H1 (cell line): ENCODE results near the gene ANKS1B. TPM values are rescaled to one million over a fixed set of nuclear protein-coding genes. Genes with fewer than 3 reads are reported as not detected.
A peak's percentile ranks its signal among the peaks of the same experiment; 100 is the strongest.

Source experiments
- CTCF ChIA-PET: fragments of 300-600 bp; sonication (Branson Sonifier 250); formaldehyde crosslinking; loops from one replicate; lab custom pipeline; 2021; ENCODE audit not compliant: partially characterized antibody; lab: Charles Lee
- POLR2A ChIA-PET: fragments of 300-600 bp; sonication (Branson Sonifier 250); formaldehyde crosslinking; loops from one replicate; lab custom pipeline; 2021; ENCODE audit warnings: inconsistent platforms; ENCODE audit not compliant: partially characterized antibody; lab: Charles Lee
- DNase-seq, 2 experiments: peaks; one replicate each; pipeline versions ENCODE4 v3.0.0 to v3.0.0-alpha.2; 2010 to 2022; ENCODE audit warnings: low spot score in 2 of 2, low read depth in 1 of 2, mixed read lengths in 1 of 2
- FAIRE-seq: peaks from 2 replicates; lab custom pipeline; 2011; peaks lifted over from hg19 to GRCh38; lab: Jason Lieb, UNC
- H2AFZ ChIP-seq: 2 replicates; pipeline ENCODE4 v1.8.1; 2012; ENCODE audit warnings: low read length, inconsistent platforms
- H2AK5ac ChIP-seq: 2 replicates; pipeline ENCODE4 v1.6.1; 2013; ENCODE audit warnings: low read depth, low read length
- H2BK120ac ChIP-seq: replicated peaks from 2 replicates; pipeline ENCODE3; 2013; ENCODE audit warnings: low read depth, low read length, inconsistent platforms
- H2BK12ac ChIP-seq: 2 replicates; pipeline ENCODE4 v1.6.1; 2013; ENCODE audit warnings: low read depth, low read length
- H2BK15ac ChIP-seq: 2 replicates; pipeline ENCODE4 v1.6.1; 2013; ENCODE audit warnings: low read length
- H2BK20ac ChIP-seq: 2 replicates; pipeline ENCODE4 v1.6.1; 2013; ENCODE audit warnings: low read length
- H2BK5ac ChIP-seq: 2 replicates; pipeline ENCODE4 v1.6.1; 2013; ENCODE audit warnings: low read depth, low read length
- H3K14ac ChIP-seq: 2 replicates; pipeline ENCODE4 v1.6.1; 2013; ENCODE audit warnings: inconsistent platforms; ENCODE audit not compliant: insufficient read length
- H3K18ac ChIP-seq: 2 replicates; pipeline ENCODE4 v1.6.1; 2013; ENCODE audit warnings: low read length; ENCODE audit errors: extremely low read depth
- H3K23ac ChIP-seq: 2 replicates; pipeline ENCODE4 v1.6.1; 2013; ENCODE audit warnings: inconsistent platforms; ENCODE audit not compliant: insufficient read length
- H3K23me2 ChIP-seq: 2 replicates; pipeline ENCODE4 v1.6.1; 2013; ENCODE audit warnings: low read depth, low read length
- H3K27ac ChIP-seq: 2 replicates; pipeline ENCODE4 v1.6.1; 2011; ENCODE audit warnings: low read depth, low read length, inconsistent platforms
- H3K27me3 ChIP-seq, 4 experiments: replicated peaks in 1 of 4; 1 replicate in 1 of 4; 2 replicates in 3 of 4; pipeline versions ENCODE4 v1.6.1 to v1.8.1; 2011 to 2013; ENCODE audit warnings: low read length in 3 of 4, mild to moderate bottlenecking in 3 of 4, inconsistent platforms in 2 of 4, mixed read lengths in 2 of 4, moderate library complexity in 1 of 4; ENCODE audit not compliant: control insufficient read depth in 3 of 4, insufficient read depth in 3 of 4; ENCODE audit errors: extremely low read depth in 1 of 4
- H3K36me3 ChIP-seq, 4 experiments: 2 replicates each; pipeline versions ENCODE4 v1.6.1 to v1.8.1; 2011 to 2013; ENCODE audit warnings: mild to moderate bottlenecking in 4 of 4, low read length in 3 of 4, moderate library complexity in 2 of 4, control low read depth in 1 of 4, inconsistent platforms in 1 of 4; ENCODE audit not compliant: insufficient read depth in 4 of 4, control insufficient read depth in 2 of 4
- H3K4ac ChIP-seq: replicated peaks from 2 replicates; pipeline ENCODE3; 2013; ENCODE audit warnings: low read length, low read depth, mixed read lengths, inconsistent platforms; ENCODE audit not compliant: insufficient read length
- H3K4me1 ChIP-seq, 4 experiments: replicated peaks in 1 of 4; 1 replicate in 1 of 4; 2 replicates in 3 of 4; pipeline versions ENCODE4 v1.6.1 to v1.8.1; 2011 to 2013; ENCODE audit warnings: low read length in 3 of 4, inconsistent platforms in 2 of 4, mixed read lengths in 1 of 4; ENCODE audit not compliant: insufficient read depth in 4 of 4, control insufficient read depth in 3 of 4
- H3K4me2 ChIP-seq, 2 experiments: 2 replicates each; pipeline versions ENCODE4 v1.6.1 to v1.8.1; 2011 to 2013; ENCODE audit warnings: low read depth in 2 of 2, low read length in 2 of 2, control low read depth in 1 of 2, inconsistent platforms in 1 of 2, mild to moderate bottlenecking in 1 of 2; ENCODE audit not compliant: insufficient read depth in 1 of 2
- H3K4me3 ChIP-seq, 4 experiments: fragments of 200-600, 300-600 bp in 1 of 4; sonication (generic), shearing (Covaris generic), sonication (Bioruptor Twin) in 1 of 4; 2 replicates each; pipeline versions ENCODE4 v1.5.1 to v1.8.1; 2011 to 2016; ENCODE audit warnings: low read length in 4 of 4, low read depth in 3 of 4, control low read depth in 2 of 4, inconsistent platforms in 2 of 4, mild to moderate bottlenecking in 2 of 4, mixed read lengths in 1 of 4, moderate library complexity in 1 of 4; ENCODE audit not compliant: insufficient read depth in 2 of 4; ENCODE audit errors: extremely low read depth in 1 of 4
- H3K56ac ChIP-seq: replicated peaks from 2 replicates; pipeline ENCODE3; 2013; ENCODE audit warnings: low read depth, mild to moderate bottlenecking, mixed read lengths, low read length, inconsistent platforms; ENCODE audit not compliant: insufficient read length
- H3K79me1 ChIP-seq: 2 replicates; pipeline ENCODE4 v1.6.1; 2013; ENCODE audit warnings: low read depth, low read length, control low read depth
- H3K79me2 ChIP-seq, 2 experiments: 2 replicates each; pipeline versions ENCODE4 v1.6.1 to v1.8.1; 2012 to 2013; ENCODE audit warnings: low read length in 2 of 2, mild to moderate bottlenecking in 2 of 2, inconsistent platforms in 1 of 2; ENCODE audit not compliant: insufficient read depth in 2 of 2, control insufficient read depth in 1 of 2
- H3K9ac ChIP-seq, 4 experiments: replicated peaks in 1 of 4; 1 replicate in 1 of 4; 2 replicates in 3 of 4; pipeline versions ENCODE4 v1.6.1 to v1.8.1; 2011 to 2013; ENCODE audit warnings: low read depth in 3 of 4, low read length in 3 of 4, control low read depth in 2 of 4, mild to moderate bottlenecking in 2 of 4, moderate library complexity in 2 of 4, inconsistent platforms in 1 of 4; ENCODE audit errors: extremely low read depth in 1 of 4
- H3K9me3 ChIP-seq, 2 experiments: 2 replicates each; pipeline versions ENCODE4 v1.6.1 to v1.8.1; 2012 to 2013; ENCODE audit warnings: mild to moderate bottlenecking in 2 of 2, moderate library complexity in 2 of 2, control low read depth in 1 of 2, inconsistent platforms in 1 of 2, low read depth in 1 of 2, low read length in 1 of 2, mixed read lengths in 1 of 2; ENCODE audit not compliant: insufficient read depth in 2 of 2
- H4K20me1 ChIP-seq, 2 experiments: replicated peaks in 1 of 2; 2 replicates each; pipeline versions ENCODE3 to v1.8.1; 2011 to 2013; ENCODE audit warnings: inconsistent platforms in 2 of 2, low read length in 2 of 2, mild to moderate bottlenecking in 1 of 2; ENCODE audit not compliant: insufficient read depth in 2 of 2, control insufficient read depth in 1 of 2
- H4K5ac ChIP-seq: 2 replicates; pipeline ENCODE4 v1.6.1; 2013; ENCODE audit warnings: low read length, low read depth, mixed read lengths, inconsistent platforms; ENCODE audit not compliant: insufficient read length
- H4K8ac ChIP-seq: 2 replicates; pipeline ENCODE4 v1.8.0; 2013; ENCODE audit warnings: mild to moderate bottlenecking, moderate library complexity, low read length, inconsistent platforms; ENCODE audit not compliant: insufficient read depth; ENCODE audit errors: extremely low read depth
- H4K91ac ChIP-seq: replicated peaks from 2 replicates; pipeline ENCODE3; 2013; ENCODE audit warnings: low read length, mixed read lengths, inconsistent platforms; ENCODE audit not compliant: insufficient read length
- BCL11A ChIP-seq, 2 experiments: IDR thresholded peaks; one replicate each; pipeline ENCODE4 v1.6.1; 2011; ENCODE audit warnings: low read depth in 2 of 2, low read length in 2 of 2, mild to moderate bottlenecking in 2 of 2
- EZH2 ChIP-seq: fragments of 200-600 bp; sonication (generic); IDR thresholded peaks from 2 replicates; pipeline ENCODE4 v1.7.1; 2012; ENCODE audit warnings: low read depth, mild to moderate bottlenecking, moderate library complexity, low read length, inconsistent platforms; ENCODE audit not compliant: severe bottlenecking
- FOSL1 ChIP-seq: IDR thresholded peaks from 2 replicates; pipeline ENCODE4 v1.6.1; 2011; ENCODE audit warnings: mild to moderate bottlenecking, low read depth, low read length, moderate library complexity; ENCODE audit not compliant: insufficient read depth
- GABPA ChIP-seq: IDR thresholded peaks from 2 replicates; pipeline ENCODE4 v1.6.1; 2011; ENCODE audit warnings: mild to moderate bottlenecking, low read length, moderate library complexity, borderline replicate concordance; ENCODE audit not compliant: insufficient read depth
- JUND ChIP-seq: IDR thresholded peaks from 2 replicates; pipeline ENCODE4 v1.6.1; 2011; ENCODE audit warnings: mild to moderate bottlenecking, improper control_type of control experiment, low read length
- KDM4A ChIP-seq: IDR thresholded peaks from one replicate; pipeline ENCODE4 v1.7.1; 2012; ENCODE audit warnings: low read depth, mild to moderate bottlenecking, moderate library complexity, low read length, inconsistent platforms; ENCODE audit not compliant: severe bottlenecking
- SP1 ChIP-seq: IDR thresholded peaks from 2 replicates; pipeline ENCODE4 v1.6.1; 2011; ENCODE audit warnings: low read depth, low read length
- SP2 ChIP-seq: IDR thresholded peaks from 2 replicates; pipeline ENCODE4 v1.6.1; 2012; ENCODE audit warnings: mild to moderate bottlenecking, low read length, inconsistent platforms
- SUZ12 ChIP-seq: fragments of 200-600 bp; sonication (generic); IDR thresholded peaks from 2 replicates; pipeline ENCODE4 v1.6.1; 2012; ENCODE audit warnings: mild to moderate bottlenecking, inconsistent platforms, low read length, moderate library complexity, mixed read lengths
- TEAD4 ChIP-seq: IDR thresholded peaks from 2 replicates; pipeline ENCODE4 v1.6.1; 2012; ENCODE audit warnings: low read depth, low read length, inconsistent platforms, mixed read lengths
- WGBS, 2 experiments: shearing (Covaris generic) in 1 of 2; methylation state at CpG; one replicate each; pipeline versions ENCODE4 v1.1.6 to v1.1.7; 2013 to 2015; ENCODE audit warnings: low lambda C conversion rate in 2 of 2, mixed read lengths in 2 of 2, inconsistent platforms in 1 of 2, low coverage in 1 of 2, missing lambda C conversion rate in 1 of 2; ENCODE audit not compliant: insufficient replicate concordance in 2 of 2, insufficient coverage in 1 of 2, insufficient read length in 1 of 2; ENCODE audit errors: extremely low coverage in 1 of 2, missing lambda C conversion rate in 1 of 2; 5-methylcytosine and 5-hydroxymethylcytosine counted together
- polyA plus RNA-seq, 7 experiments: library from polyadenylated mRNA; depleted of rRNA in 3 of 7; stranded (reverse) in 5 of 7; unstranded in 2 of 7; fragments of >200 nt in 5 of 7; fragments of 200-250 nt in 2 of 7; gene quantifications; 1 replicate in 5 of 7; 2 replicates in 1 of 7; 4 replicates in 1 of 7; pipeline versions ENCODE4 v1.2.1 to v1.2.3, GENCODE V29; 2011 to 2013; ENCODE audit warnings: missing spikeins in 2 of 7, mixed read lengths in 2 of 7
- total RNA-seq: library from RNA; stranded (reverse); fragmentation: NEBNext Ultra II Directional; extraction: Animal tissue kit (Norgen Biotek cat#: 25700); gene quantifications from 2 replicates; pipeline ENCODE4 v1.2.1, GENCODE V29; 2021
- TF ChIP-seq, protein P1 (sequence below): IDR thresholded peaks from 2 replicates; pipeline ENCODE4 v1.6.1; 2012; ENCODE audit warnings: inconsistent platforms

Gene ANKS1B
- total and polyA plus RNA-seq, 2 of the 8 experiments (the other 6 are each of a cell fraction or from before 2014, with no cell fraction given): 2.7 to 6.1 TPM

DNA sequence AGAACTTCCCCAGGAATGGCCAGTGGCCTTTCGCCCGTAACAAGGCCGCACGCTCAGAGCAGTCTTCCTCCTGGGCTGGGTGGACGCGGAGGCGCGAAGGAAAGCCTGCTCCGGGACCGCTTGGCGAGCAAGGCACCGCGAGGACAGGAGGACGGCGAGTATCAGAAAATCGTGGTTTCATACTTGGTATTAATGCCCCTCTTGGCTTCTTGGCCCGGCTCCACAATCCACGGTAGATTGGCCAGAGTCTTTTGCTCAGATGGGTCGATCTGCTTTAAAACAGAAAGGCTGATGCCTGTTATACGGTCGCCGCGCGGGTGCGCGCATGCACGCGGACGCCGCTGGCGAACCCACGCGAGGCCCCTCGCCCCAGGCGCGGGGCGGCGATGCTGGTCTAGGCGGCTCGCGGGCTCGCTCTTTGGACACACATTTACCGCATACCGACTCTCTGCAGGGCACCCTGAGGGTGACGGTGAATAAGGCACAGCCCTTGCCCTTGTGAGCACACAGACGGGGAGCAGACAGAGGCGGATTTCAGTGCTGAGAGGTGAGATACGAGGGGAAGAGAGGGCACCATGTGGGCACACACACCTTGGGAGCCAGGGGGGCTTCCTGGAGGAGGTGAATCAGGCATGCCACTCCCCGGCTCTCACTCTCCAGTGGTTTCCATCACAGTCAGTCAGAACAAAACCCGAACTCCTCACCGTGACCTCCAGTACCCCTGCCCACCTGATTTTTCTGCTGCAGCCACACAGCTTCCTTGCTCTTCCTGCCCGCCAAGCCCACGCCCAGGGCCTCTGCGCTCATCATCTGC, 1239.0 kb downstream of the ANKS1B start:
- no peak overlapping the region for H3K18ac ChIP-seq
- no peaks in the 10 kb centered on the region for H3K23me2 ChIP-seq
- H2BK120ac ChIP-seq: no peak overlapping the region
- no peak overlapping the region for H2BK12ac ChIP-seq
- no peaks in the 10 kb centered on the region for H3K9me3 ChIP-seq
- FAIRE-seq (no peak), DNase-seq (no peak)
- H3K23ac ChIP-seq: no peak overlapping the region
- H2BK5ac ChIP-seq: no peak overlapping the region
- H3K4me3 ChIP-seq: peak overlapping the region; percentile 38 to 59 (median 40)
- no peaks in the 10 kb centered on the region; the same call in 1 of the 2 replicates for H3K79me1 ChIP-seq
- H3K27me3 ChIP-seq: peaks cover 0 to 12% (median 7%) of the 10 kb centered on the region in 4 experiments; a peak in 5 of 7 replicates
- H3K79me2 ChIP-seq: no peaks in the 10 kb centered on the region
- 30% methylated on average over 52 of the region's 54 CpGs; no CpG with 5 or more reads in 1 of the 2 experiments for WGBS, 2 experiments
- no peak overlapping the region for H4K5ac ChIP-seq
- H3K4me2 ChIP-seq: peak overlapping the region; percentile 66 to 67
- no peak overlapping the region for H3K14ac ChIP-seq
- no peak overlapping the region for H4K91ac ChIP-seq
- ChIA-PET CTCF (interaction anchor here (1.6 kb wide), 1 partner anchor 10 kb away, joined by 5 read pairs; no protein-coding TSS in a partner anchor), POLR2A (no interaction called here)
- no peak overlapping the region for H3K4ac ChIP-seq
- peak overlapping the region; percentile 97 for H2AFZ ChIP-seq
- no peak overlapping the region for H3K56ac ChIP-seq
- H3K9ac ChIP-seq: no peak overlapping the region
- H2BK15ac ChIP-seq: no peak overlapping the region; the same call in 1 of the 2 replicates
- H3K36me3 ChIP-seq: no peaks in the 10 kb centered on the region
- H2BK20ac ChIP-seq: no peak overlapping the region
- peak overlapping the region; percentile 87 for H4K8ac ChIP-seq
- H4K20me1 ChIP-seq: no peaks in the 10 kb centered on the region
- H2AK5ac ChIP-seq: no peak overlapping the region
- peaks cover 0 to 12% (median 3%) of the 10 kb centered on the region in 4 experiments; a peak in 5 of 7 replicates for H3K4me1 ChIP-seq
- H3K27ac ChIP-seq: no peak overlapping the region
- TF ChIP-seq EZH2 (peak; percentile 38), SP2 (no peak), KDM4A (peak; percentile 63), SUZ12 (peak; percentile 52; the same call in 1 of the 2 replicates), SP1 (no peak), BCL11A (IDR thresholded peaks at IDR 0.05; ENCODE audit: low read depth in 2 of 2, low read length in 2 of 2) (no peak), GABPA (no peak), TEAD4 (no peak), FOSL1 (no peak), JUND (no peak)
- TF ChIP-seq, protein P1, sequence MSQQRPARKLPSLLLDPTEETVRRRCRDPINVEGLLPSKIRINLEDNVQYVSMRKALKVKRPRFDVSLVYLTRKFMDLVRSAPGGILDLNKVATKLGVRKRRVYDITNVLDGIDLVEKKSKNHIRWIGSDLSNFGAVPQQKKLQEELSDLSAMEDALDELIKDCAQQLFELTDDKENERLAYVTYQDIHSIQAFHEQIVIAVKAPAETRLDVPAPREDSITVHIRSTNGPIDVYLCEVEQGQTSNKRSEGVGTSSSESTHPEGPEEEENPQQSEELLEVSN: peak; percentile 44; the same call in 1 of the 2 replicates
